Measurements from ENCODE around the gene FSTL5. TPM values are rescaled to one million over a fixed set of nuclear protein-coding genes. Genes with fewer than 3 reads are reported as not detected.

FSTL5 gene
- total RNA-seq, 4 donors from 2014 or later = 0.33 to 1.1 TPM; not detected in 2

DNA sequence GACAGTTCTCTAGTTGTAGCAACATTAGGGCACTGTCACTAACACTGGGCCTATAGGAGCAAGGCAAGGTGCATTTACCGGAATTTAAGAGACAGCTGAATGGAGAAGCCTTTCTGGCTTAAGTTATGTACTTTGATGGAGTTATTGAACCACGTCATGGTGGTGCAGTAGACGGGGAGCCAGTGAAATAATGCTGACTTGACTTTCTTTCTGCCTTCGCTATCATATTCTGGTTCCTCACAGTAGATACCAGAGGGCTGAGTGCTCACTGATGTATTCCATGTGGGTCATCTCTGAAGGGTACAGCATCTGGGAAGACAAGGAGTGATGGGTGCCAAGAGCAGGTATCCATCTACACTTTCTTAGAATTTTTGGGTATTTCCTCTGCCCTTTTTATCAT is 802.8 kb downstream of the FSTL5 start:
- no peak for TF ChIP-seq POLR2A (IDR thresholded peaks at IDR 0.05)
- TF ChIP-seq, protein P1, sequence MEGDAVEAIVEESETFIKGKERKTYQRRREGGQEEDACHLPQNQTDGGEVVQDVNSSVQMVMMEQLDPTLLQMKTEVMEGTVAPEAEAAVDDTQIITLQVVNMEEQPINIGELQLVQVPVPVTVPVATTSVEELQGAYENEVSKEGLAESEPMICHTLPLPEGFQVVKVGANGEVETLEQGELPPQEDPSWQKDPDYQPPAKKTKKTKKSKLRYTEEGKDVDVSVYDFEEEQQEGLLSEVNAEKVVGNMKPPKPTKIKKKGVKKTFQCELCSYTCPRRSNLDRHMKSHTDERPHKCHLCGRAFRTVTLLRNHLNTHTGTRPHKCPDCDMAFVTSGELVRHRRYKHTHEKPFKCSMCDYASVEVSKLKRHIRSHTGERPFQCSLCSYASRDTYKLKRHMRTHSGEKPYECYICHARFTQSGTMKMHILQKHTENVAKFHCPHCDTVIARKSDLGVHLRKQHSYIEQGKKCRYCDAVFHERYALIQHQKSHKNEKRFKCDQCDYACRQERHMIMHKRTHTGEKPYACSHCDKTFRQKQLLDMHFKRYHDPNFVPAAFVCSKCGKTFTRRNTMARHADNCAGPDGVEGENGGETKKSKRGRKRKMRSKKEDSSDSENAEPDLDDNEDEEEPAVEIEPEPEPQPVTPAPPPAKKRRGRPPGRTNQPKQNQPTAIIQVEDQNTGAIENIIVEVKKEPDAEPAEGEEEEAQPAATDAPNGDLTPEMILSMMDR (IDR thresholded peaks at IDR 0.05) = no peak
- H3K27ac ChIP-seq = no peak overlapping the region
- WGBS, 2 donors = 81 to 84% methylated on average over 4 of the region's 4 CpGs
- no peaks in the 10 kb centered on the region for H3K9me3 ChIP-seq
- no peaks in the 10 kb centered on the region for H3K27me3 ChIP-seq
- DNase-seq = no peak
- intact Hi-C loops (cut with DNase I) = no loop called here
- no peaks in the 10 kb centered on the region for H3K36me3 ChIP-seq
- no peak overlapping the region for H3K4me3 ChIP-seq (replicated peaks in 1 of 3)
- no peaks in the 10 kb centered on the region for H3K4me1 ChIP-seq

DNA sequence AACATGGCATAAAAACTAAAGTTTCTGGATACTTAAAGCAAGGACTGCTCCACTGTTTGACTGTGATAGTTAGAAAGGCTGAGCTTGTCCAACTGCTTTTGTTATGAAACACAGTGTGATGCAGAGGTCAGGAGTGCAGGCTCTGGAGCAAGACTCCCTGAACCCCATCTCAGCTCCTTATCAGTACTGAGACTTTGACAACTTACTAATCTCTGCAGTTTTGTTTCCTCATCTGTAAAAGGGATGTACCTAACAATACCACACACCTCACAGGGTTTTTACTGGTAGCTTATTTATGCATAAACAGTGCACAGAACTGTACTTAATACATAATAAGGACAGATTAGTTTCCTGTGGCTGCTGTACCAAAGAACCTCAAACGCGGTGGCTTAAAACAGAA is 804.3 kb downstream of the FSTL5 start:
- Histone ChIP-seq H3K27me3 (no peaks in the 10 kb centered on the region), H3K36me3 (no peaks in the 10 kb centered on the region), H3K27ac (no peak overlapping the region), H3K4me3 (replicated peaks in 1 of 3) (no peak overlapping the region), H3K9me3 (no peaks in the 10 kb centered on the region), H3K4me1 (no peaks in the 10 kb centered on the region)
- WGBS, 2 donors = 86 to 93% methylated on average over 2 of the region's 2 CpGs
- no peak for DNase-seq
- no peak for TF ChIP-seq POLR2A (IDR thresholded peaks at IDR 0.05)
- TF ChIP-seq, protein P1 (IDR thresholded peaks at IDR 0.05) = no peak
- intact Hi-C loops (cut with DNase I) = no loop called here

DNA sequence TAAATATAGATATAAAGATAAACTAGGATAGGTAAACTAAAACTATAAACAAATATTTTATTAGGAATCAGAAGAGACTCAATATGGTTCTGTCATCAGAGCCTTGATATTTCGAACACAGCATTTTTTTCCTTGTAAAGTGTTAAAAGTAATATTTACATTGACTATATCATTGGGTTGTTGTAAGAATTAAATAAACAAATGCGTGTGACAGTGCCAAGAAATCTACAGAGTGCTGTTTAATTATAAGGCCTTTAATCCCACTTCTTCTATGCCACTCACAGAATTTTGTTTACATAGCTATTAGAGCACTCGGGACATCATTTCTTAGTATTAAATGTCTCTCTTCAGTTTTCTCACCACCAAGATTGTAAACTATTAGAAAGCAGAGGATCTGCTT is 807.4 kb downstream of the FSTL5 start:
- DNase-seq = no peak
- intact Hi-C loops (cut with DNase I) = no loop called here
- no peaks in the 10 kb centered on the region for H3K36me3 ChIP-seq
- H3K27ac ChIP-seq = no peak overlapping the region
- WGBS, 2 donors = 55 to 58% methylated on average over 3 of the region's 3 CpGs
- H3K4me3 ChIP-seq (replicated peaks in 1 of 3) = no peak overlapping the region
- H3K9me3 ChIP-seq = no peaks in the 10 kb centered on the region
- TF ChIP-seq POLR2A (IDR thresholded peaks at IDR 0.05) = no peak
- TF ChIP-seq, protein P1 (IDR thresholded peaks at IDR 0.05) = no peak
- no peaks in the 10 kb centered on the region for H3K4me1 ChIP-seq
- no peaks in the 10 kb centered on the region for H3K27me3 ChIP-seq

DNA sequence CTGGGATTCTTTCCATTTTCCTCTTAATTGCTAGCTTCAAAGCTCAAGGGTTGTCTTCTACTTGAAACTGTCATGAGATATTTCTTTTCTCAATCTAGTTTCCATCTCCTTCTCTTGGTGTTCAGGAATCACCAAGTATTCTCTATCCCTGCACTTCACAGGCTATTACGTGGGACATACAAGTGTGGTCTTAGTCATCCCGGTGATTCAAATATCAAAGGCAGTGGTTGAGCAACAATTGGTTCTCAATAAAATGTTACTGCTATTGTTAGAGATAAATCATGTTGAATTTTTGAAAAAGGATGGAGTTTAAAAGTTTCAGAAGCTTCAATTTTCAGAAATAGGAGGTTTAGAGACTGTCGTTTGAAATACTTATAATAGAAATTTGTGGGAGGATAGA is 812.9 kb downstream of the FSTL5 start:
- Histone ChIP-seq H3K36me3 (no peaks in the 10 kb centered on the region), H3K9me3 (no peaks in the 10 kb centered on the region), H3K4me1 (no peaks in the 10 kb centered on the region), H3K27me3 (no peaks in the 10 kb centered on the region), H3K27ac (no peak overlapping the region), H3K4me3 (replicated peaks in 1 of 3) (no peak overlapping the region)
- 88 to 91% methylated on average over 3 of the region's 3 CpGs for WGBS, 2 donors
- TF ChIP-seq, protein P1 (IDR thresholded peaks at IDR 0.05) = no peak
- TF ChIP-seq POLR2A (IDR thresholded peaks at IDR 0.05) = no peak
- DNase-seq = no peak
- intact Hi-C loops (cut with DNase I) = no loop called here

DNA sequence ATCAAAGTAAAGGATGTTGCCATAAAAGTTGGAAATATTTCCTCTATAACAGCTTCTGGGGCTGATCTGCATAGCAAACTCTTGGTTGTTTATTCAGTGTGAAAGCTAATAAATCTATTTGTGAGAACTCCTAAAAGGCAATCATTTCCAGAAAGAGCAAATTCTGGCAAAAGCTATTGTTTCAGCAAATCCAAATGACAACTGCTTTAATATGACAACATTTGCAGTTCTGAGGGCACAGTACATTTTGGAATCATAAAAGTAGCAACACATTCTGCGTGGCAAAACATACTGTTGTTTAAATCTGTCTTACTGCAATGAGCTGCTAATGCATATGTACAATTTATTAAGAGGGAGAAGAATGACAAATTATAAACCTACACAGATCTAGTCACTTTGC is 818.1 kb downstream of the FSTL5 start:
- Histone ChIP-seq H3K4me1 (no peaks in the 10 kb centered on the region), H3K4me3 (replicated peaks in 1 of 3) (no peak overlapping the region), H3K36me3 (no peaks in the 10 kb centered on the region), H3K27ac (no peak overlapping the region), H3K27me3 (no peaks in the 10 kb centered on the region), H3K9me3 (no peaks in the 10 kb centered on the region)
- no peak for DNase-seq
- 71 to 76% methylated on average over 1 of the region's 1 CpG for WGBS, 2 donors
- intact Hi-C loops (cut with DNase I) = no loop called here
- TF ChIP-seq POLR2A (IDR thresholded peaks at IDR 0.05) = no peak
- TF ChIP-seq, protein P1 (IDR thresholded peaks at IDR 0.05) = no peak
